ENCODE data around the gene DNTT. TPM values are rescaled to one million over a fixed set of nuclear protein-coding genes. Genes with fewer than 3 reads are reported as not detected.

Gene DNTT
- total RNA-seq, 1 donor from 2014 or later: not detected

GRCh38 chr10:96260014-96260413, 44.2 kb upstream of the DNTT start:
- Histone ChIP-seq H3K9me3 (replicated peaks) (no peaks in the 10 kb centered on the region), H3K27me3 (ENCODE audit: low read depth) (peaks cover 21% of the 10 kb centered on the region), H3K27ac (replicated peaks) (no peak overlapping the region), H3K36me3 (no peaks in the 10 kb centered on the region), H3K4me3 (no peak overlapping the region), H3K4me1 (peaks cover 11% of the 10 kb centered on the region)
- intact Hi-C loops (cut with micrococcal nuclease): no loop called here
- no peak for DNase-seq
- no peak for TF ChIP-seq CTCF (IDR thresholded peaks at IDR 0.05; ENCODE audit: borderline replicate concordance)

DNA sequence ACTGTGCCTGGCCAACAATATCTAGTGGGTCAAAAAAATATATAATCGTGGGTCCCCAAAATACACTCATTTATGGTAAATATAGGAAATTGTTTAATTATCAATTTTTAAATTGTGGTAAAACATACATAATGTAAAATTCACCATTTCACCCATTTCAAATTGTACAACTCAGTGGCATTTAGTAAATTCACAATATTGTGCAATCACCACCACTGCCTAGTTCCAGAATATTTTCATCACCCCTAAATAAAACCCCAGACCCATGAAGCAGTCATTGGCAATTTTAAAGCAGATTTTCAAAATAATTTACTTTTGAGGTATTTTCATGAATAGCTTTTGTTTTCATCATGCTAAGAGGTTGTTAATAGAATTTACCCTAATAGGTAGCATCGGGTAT, 43.1 kb upstream of the DNTT start:
- Histone ChIP-seq H3K27ac (replicated peaks) (no peak overlapping the region), H3K27me3 (ENCODE audit: low read depth) (peaks cover 32% of the 10 kb centered on the region), H3K4me3 (no peak overlapping the region), H3K9me3 (replicated peaks) (no peaks in the 10 kb centered on the region), H3K36me3 (no peaks in the 10 kb centered on the region), H3K4me1 (peaks cover 11% of the 10 kb centered on the region)
- no peak for TF ChIP-seq CTCF (IDR thresholded peaks at IDR 0.05; ENCODE audit: borderline replicate concordance)
- DNase-seq: no peak
- intact Hi-C loops (cut with micrococcal nuclease): no loop called here

DNA sequence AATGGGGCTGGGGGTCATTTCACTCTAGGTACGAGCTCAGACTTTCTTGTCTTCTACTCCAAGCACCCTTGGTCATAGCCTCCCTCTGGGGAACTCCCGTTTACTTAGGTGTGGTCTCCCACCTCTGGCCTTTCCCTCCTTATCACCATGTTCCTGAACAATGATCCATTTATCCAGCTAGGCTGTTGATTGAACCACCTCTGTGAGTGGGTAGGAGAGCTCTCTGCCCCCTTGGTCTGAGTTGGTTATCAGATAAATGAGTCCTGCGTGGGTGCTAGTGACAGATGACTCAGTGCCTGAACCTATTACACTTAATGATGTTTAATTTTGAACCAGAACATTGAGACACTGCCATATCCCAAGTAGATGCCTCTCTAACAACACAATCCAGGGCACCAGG, 42.3 kb upstream of the DNTT start:
- no peak for TF ChIP-seq CTCF (IDR thresholded peaks at IDR 0.05; ENCODE audit: borderline replicate concordance)
- DNase-seq: no peak
- no peak overlapping the region for H3K4me3 ChIP-seq
- intact Hi-C loops (cut with micrococcal nuclease): no loop called here
- no peaks in the 10 kb centered on the region for H3K36me3 ChIP-seq
- H3K27ac ChIP-seq (replicated peaks): no peak overlapping the region
- no peaks in the 10 kb centered on the region for H3K9me3 ChIP-seq (replicated peaks)
- peaks cover 11% of the 10 kb centered on the region for H3K4me1 ChIP-seq
- peaks cover 40% of the 10 kb centered on the region for H3K27me3 ChIP-seq (ENCODE audit: low read depth)

DNA sequence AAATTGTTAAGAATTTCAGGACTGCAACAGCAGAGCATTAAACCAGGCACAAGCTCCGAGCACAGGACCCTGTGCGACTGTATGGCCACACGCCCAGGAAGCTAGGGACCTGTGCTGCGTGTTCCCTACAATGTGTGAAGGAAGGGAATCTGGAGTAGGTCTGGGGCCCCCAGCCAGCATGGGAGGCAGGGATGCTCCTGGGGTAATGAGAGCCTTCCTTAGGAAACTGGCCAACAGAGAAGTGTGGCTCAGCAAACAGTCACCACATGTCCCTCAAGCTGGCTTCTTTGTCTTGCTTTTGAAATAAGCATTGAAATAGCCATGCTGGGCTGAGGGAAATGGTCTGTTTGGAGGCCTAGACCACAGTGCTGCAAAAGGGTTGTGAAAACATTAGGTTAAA, 41.1 kb upstream of the DNTT start:
- Histone ChIP-seq H3K4me1 (peaks cover 5% of the 10 kb centered on the region), H3K36me3 (no peaks in the 10 kb centered on the region), H3K4me3 (no peak overlapping the region), H3K27ac (replicated peaks) (no peak overlapping the region), H3K9me3 (replicated peaks) (no peaks in the 10 kb centered on the region), H3K27me3 (ENCODE audit: low read depth) (peaks cover 45% of the 10 kb centered on the region)
- no peak for TF ChIP-seq CTCF (IDR thresholded peaks at IDR 0.05; ENCODE audit: borderline replicate concordance)
- DNase-seq: no peak
- intact Hi-C loops (cut with micrococcal nuclease): no loop called here

DNA sequence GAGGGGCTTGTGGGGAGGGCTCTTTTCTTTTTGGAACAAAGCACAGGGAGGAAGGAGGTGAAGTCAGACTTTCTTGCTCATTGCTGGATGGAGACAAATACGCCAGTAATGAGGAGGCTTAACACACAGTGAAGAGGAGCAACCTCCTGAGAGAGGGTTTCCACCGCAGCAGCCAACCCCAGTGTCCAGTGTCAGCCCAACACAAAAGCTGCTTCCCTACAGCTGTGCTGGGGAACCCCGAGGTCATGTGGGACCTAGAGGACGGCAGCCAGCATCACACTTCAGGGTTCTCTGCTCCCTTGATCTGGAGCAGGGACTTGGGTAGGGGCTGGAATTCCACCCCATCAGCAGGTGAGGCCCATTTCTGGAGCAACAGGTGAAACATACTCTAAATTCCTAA, 40.6 kb upstream of the DNTT start:
- peaks cover 5% of the 10 kb centered on the region for H3K4me1 ChIP-seq
- H3K27ac ChIP-seq (replicated peaks): no peak overlapping the region
- H3K36me3 ChIP-seq: no peaks in the 10 kb centered on the region
- intact Hi-C loops (cut with micrococcal nuclease): no loop called here
- H3K4me3 ChIP-seq: no peak overlapping the region
- H3K9me3 ChIP-seq (replicated peaks): no peaks in the 10 kb centered on the region
- H3K27me3 ChIP-seq (ENCODE audit: low read depth): peaks cover 49% of the 10 kb centered on the region
- no peak for TF ChIP-seq CTCF (IDR thresholded peaks at IDR 0.05; ENCODE audit: borderline replicate concordance)
- DNase-seq: no peak

- intact Hi-C loops (cut with micrococcal nuclease): no loop called here
- H3K4me3 ChIP-seq: no peak overlapping the region
- no peak overlapping the region for H3K27ac ChIP-seq (replicated peaks)
- H3K36me3 ChIP-seq: no peaks in the 10 kb centered on the region
- peaks cover 62% of the 10 kb centered on the region for H3K27me3 ChIP-seq (ENCODE audit: low read depth)
- DNase-seq: no peak
- H3K4me1 ChIP-seq: peaks cover 5% of the 10 kb centered on the region
- no peak for TF ChIP-seq CTCF (IDR thresholded peaks at IDR 0.05; ENCODE audit: borderline replicate concordance)
- H3K9me3 ChIP-seq (replicated peaks): no peaks in the 10 kb centered on the region
Measured at GRCh38 chr10:96264938-96265337, 39.3 kb upstream of the DNTT start.

Measured in left ventricle myocardium inferior (tissue), 1 donor.